Transverse colon (tissue), 4 donors: ENCODE measurements around the gene LRRC8C. TPM values are rescaled to one million over a fixed set of nuclear protein-coding genes. Genes with fewer than 3 reads are reported as not detected.

ENCODE experiments used
- DNase-seq: peaks from one replicate; pipeline ENCODE4 v3.0.0-alpha.2; 2019
- H3K27ac ChIP-seq, 4 donors: fragments of 200-600 bp; sonication (generic); 2 replicates each; pipeline ENCODE4 v1.5.1; 2016 to 2018; ENCODE audit warnings: inconsistent platforms in 4 of 4
- H3K27me3 ChIP-seq: fragments of 200-600 bp; sonication (generic); 2 replicates; pipeline ENCODE4 v1.5.1; 2017; ENCODE audit warnings: inconsistent platforms
- H3K36me3 ChIP-seq, 4 donors: fragments of 200-600 bp; sonication (generic); 2 replicates each; pipeline ENCODE4 v1.5.1; 2017 to 2019; ENCODE audit warnings: inconsistent platforms in 4 of 4
- H3K4me1 ChIP-seq, 4 donors: fragments of 200-600 bp; sonication (generic); 2 replicates each; pipeline ENCODE4 v1.5.1; 2017 to 2020; ENCODE audit warnings: inconsistent platforms in 4 of 4
- H3K4me3 ChIP-seq, 4 donors: fragments of 200-600 bp; sonication (generic); 1 replicate in 1 of 4; 2 replicates in 3 of 4; pipeline versions ENCODE4 v1.5.1 to v1.6.1; 2017 to 2019; ENCODE audit warnings: inconsistent platforms in 4 of 4
- H3K9me3 ChIP-seq, 2 donors: fragments of 200-600 bp; sonication (generic); 2 replicates each; pipeline ENCODE4 v1.5.1; 2017 to 2019; ENCODE audit warnings: inconsistent platforms in 2 of 2
- CTCF ChIP-seq, 5 experiments: fragments of 200-600 bp in 3 of 5; fragments of 450-650 bp in 2 of 5; sonication (generic) in 3 of 5; IDR thresholded peaks; 1 replicate in 2 of 5; 2 replicates in 3 of 5; pipeline ENCODE4 v1.5.1; 2016 to 2017; ENCODE audit warnings: antibody characterized with exemption in 5 of 5, inconsistent platforms in 3 of 5, mild to moderate bottlenecking in 2 of 5, moderate library complexity in 1 of 5
- EP300 ChIP-seq: sonication (generic); formaldehyde crosslinking; IDR thresholded peaks from one replicate; pipeline ENCODE4 v1.6.1; 2017; ENCODE audit warnings: antibody characterized with exemption, low read depth
- POLR2A ChIP-seq: fragments of 450-650 bp; IDR thresholded peaks from one replicate; pipeline ENCODE4 v1.6.1; 2016; ENCODE audit warnings: antibody characterized with exemption, mild to moderate bottlenecking, moderate library complexity
- POLR2AphosphoS5 ChIP-seq, 3 donors: sonication (generic); formaldehyde crosslinking; IDR thresholded peaks; one replicate each; pipeline ENCODE4 v1.6.1; 2016; ENCODE audit warnings: antibody characterized with exemption in 3 of 3
- WGBS, 2 donors: methylation state at CpG; one replicate each; pipeline ENCODE4 v1.1.5; 2018; ENCODE audit warnings: low coverage in 1 of 2; 5-methylcytosine and 5-hydroxymethylcytosine counted together
- in situ Hi-C, 4 donors: fragments of 200-750 bp; cut with MboI; loops; one replicate each; pipeline versions ENCODE4 v1.15.0 to v1.15.1; 2017; ENCODE audit warnings: low sequenced_read_pairs in 3 of 4, low pct_ligation_motif_present in 1 of 4, low pct_unique_long_range_greater_than_20kb in 1 of 4
- intact Hi-C: fragments of 100-400 bp; cut with DNase I; formaldehyde crosslinking; loops from one replicate; pipeline ENCODE4 v1.15.1; 2023; ENCODE audit warnings: low total_unique reads
- total RNA-seq, 4 donors: library from RNA; depleted of rRNA; stranded (reverse); fragments of >200 nt; gene quantifications; one replicate each; pipeline ENCODE4 v1.1.0, GENCODE V29; 2016

LRRC8C gene
- total RNA-seq, 4 donors from 2014 or later: 2.4 to 4.4 (median 2.7) TPM

DNA sequence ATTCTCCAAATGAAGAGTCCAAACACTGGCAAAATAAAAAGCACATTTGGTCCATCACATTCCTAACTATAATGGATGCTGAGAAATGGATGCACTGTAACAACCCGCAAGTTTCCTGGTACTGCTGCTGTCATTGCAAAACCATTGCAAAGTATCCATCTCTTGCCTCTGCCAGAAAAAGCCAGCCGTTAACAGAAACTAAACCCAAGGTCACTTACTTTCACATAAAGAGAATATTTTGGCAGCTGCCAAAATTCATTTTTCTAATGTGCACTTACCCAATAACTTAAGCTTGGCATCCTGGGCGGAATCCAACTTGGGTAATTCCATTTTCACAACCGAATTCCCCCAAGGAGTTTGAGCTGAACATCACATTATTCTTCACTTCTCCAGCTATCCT, 110.9 kb downstream of the LRRC8C start:
- H3K27ac ChIP-seq: no peak overlapping the region
- DNase-seq: no peak

DNA sequence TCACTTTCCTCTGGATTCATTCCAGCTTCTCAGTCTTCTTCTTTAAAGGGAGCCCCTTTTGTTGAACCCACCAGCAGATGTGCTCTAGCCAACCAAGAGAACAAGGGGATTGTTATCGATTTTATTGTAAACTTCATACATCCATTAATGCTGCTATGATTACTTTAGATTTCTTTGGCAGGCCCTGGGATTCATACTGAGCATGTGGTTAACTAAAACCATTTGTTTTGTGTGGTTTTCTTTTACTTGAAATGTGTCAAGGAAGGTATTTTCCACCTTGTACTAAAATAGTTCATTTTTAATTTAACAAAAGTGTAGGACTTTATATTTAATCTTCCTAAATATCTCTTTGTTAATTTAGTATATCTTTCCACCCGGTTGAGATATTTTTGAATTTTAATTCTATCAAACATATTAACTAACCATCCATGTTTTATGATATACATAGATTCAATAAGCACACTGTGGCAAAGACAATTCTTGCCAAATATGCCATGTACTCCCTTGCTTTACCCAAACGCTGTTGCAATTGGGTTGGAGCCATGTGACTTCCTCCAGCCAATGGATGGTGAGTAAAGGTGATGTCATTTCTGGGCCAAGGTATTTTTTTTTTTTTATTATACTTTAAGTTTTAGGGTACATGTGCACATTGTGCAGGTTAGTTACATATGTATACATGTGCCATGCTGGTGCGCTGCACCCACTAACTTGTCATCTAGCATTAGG, 113.7 kb downstream of the LRRC8C start:
- WGBS, 2 donors: 78 to 86% methylated on average over 2 to 4 of the region's 4 CpGs
- in situ Hi-C loops (no loop called here), intact Hi-C loops (no loop called here)
- no peaks in the 10 kb centered on the region for H3K9me3 ChIP-seq
- H3K27me3 ChIP-seq: no peaks in the 10 kb centered on the region
- no peak for DNase-seq
- no peaks in the 10 kb centered on the region for H3K4me1 ChIP-seq
- no peak overlapping the region for H3K27ac ChIP-seq
- no peak for TF ChIP-seq CTCF (IDR thresholded peaks at IDR 0.05)
- TF ChIP-seq POLR2AphosphoS5 (IDR thresholded peaks at IDR 0.05): no peak
- TF ChIP-seq EP300: no peak
- TF ChIP-seq POLR2A: no peak
- H3K4me3 ChIP-seq: no peak overlapping the region
- no peaks in the 10 kb centered on the region for H3K36me3 ChIP-seq

More for the DNA sequence above, 110.9 kb downstream of the LRRC8C start:
- WGBS, 2 donors: 87 to 91% methylated on average over 2 to 4 of the region's 4 CpGs
- Histone ChIP-seq H3K27me3 (no peaks in the 10 kb centered on the region), H3K9me3 (no peaks in the 10 kb centered on the region), H3K36me3 (no peaks in the 10 kb centered on the region), H3K4me1 (peaks cover 0 to 3% (median 0%) of the 10 kb centered on the region in 4 donors), H3K4me3 (no peak overlapping the region)
- in situ Hi-C loops: no loop called here
- TF ChIP-seq CTCF (IDR thresholded peaks at IDR 0.05): no peak
- TF ChIP-seq POLR2AphosphoS5 (IDR thresholded peaks at IDR 0.05): no peak
- no peak for TF ChIP-seq EP300
- no peak for TF ChIP-seq POLR2A
- intact Hi-C loops: no loop called here

DNA sequence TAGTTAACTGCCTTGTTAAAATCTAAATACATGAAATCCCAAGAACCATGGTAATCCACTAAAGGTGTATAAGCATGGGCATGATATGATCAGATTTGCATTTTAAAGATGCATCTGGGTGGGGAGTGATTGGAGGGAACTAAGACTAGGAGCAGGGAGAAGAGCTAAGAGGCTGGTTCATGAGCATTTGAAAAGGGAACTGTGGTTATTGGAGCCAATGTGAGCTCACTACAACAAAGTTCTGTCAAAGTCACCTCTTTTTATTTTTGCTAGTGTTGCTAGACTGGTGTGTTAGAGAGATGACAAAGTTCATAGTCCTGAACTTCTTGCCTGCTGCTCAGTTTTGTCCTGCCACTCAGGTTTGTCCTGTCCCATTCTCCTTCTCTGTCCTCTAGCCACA, 120.8 kb downstream of the LRRC8C start:
- Histone ChIP-seq H3K4me3 (no peak overlapping the region), H3K4me1 (peaks cover 0 to 13% (median 5%) of the 10 kb centered on the region in 4 donors), H3K27ac (peak overlapping the region in 2 of 4 donors; percentile 10 to 27), H3K9me3 (no peaks in the 10 kb centered on the region), H3K36me3 (no peaks in the 10 kb centered on the region), H3K27me3 (no peaks in the 10 kb centered on the region)
- DNase-seq: no peak
- intact Hi-C loops: no loop called here
- in situ Hi-C loops: loop anchor here (10.0 to 25.0 kb wide), 4 partner anchors 116 to 266 kb away; partner anchors contain the start of genes LRRC8B (in 3 of the 4) and LRRC8C (in 3 of the 4)
- TF ChIP-seq POLR2A (no peak), POLR2AphosphoS5 (IDR thresholded peaks at IDR 0.05) (no peak), CTCF (IDR thresholded peaks at IDR 0.05) (no peak), EP300 (no peak)

- no peaks in the 10 kb centered on the region for H3K36me3 ChIP-seq
- peaks cover 0 to 13% (median 5%) of the 10 kb centered on the region in 4 donors for H3K4me1 ChIP-seq
- intact Hi-C loops: no loop called here
- DNase-seq: no peak
- TF ChIP-seq POLR2A (no peak), POLR2AphosphoS5 (IDR thresholded peaks at IDR 0.05) (no peak), CTCF (IDR thresholded peaks at IDR 0.05) (no peak), EP300 (no peak)
- WGBS, 2 donors: 33 to 54% methylated on average over 1 to 2 of the region's 2 CpGs
- H3K27me3 ChIP-seq: no peaks in the 10 kb centered on the region
- peak overlapping the region in 1 of 4 donors; percentile 10 for H3K27ac ChIP-seq
- in situ Hi-C loops: loop anchor here (10.0 to 25.0 kb wide), 4 partner anchors 117 to 267 kb away; partner anchors contain the start of genes LRRC8B (in 3 of the 4) and LRRC8C (in 3 of the 4)
- H3K9me3 ChIP-seq: no peaks in the 10 kb centered on the region
- no peak overlapping the region for H3K4me3 ChIP-seq
Measured at GRCh38 chr1:89754518-89754917, 121.6 kb downstream of the LRRC8C start.
